MM.1S (cell line): ENCODE data around the gene INHBC.

Experiments
- EZH2 ChIP-seq: fragments of 300-600 bp; sonication (generic); optimal IDR thresholded peaks from 2 replicates; pipeline ENCODE3; 2017; ENCODE audit warnings: low read depth, mild to moderate bottlenecking, antibody characterized with exemption, low read length, mixed read lengths
- TF ChIP-seq, protein P1 (sequence below): fragments of 300-600 bp; sonication (generic); IDR thresholded peaks from 2 replicates; pipeline ENCODE4 v1.5.1; 2016; ENCODE audit warnings: antibody characterized with exemption, low read length, mixed read lengths

DNA sequence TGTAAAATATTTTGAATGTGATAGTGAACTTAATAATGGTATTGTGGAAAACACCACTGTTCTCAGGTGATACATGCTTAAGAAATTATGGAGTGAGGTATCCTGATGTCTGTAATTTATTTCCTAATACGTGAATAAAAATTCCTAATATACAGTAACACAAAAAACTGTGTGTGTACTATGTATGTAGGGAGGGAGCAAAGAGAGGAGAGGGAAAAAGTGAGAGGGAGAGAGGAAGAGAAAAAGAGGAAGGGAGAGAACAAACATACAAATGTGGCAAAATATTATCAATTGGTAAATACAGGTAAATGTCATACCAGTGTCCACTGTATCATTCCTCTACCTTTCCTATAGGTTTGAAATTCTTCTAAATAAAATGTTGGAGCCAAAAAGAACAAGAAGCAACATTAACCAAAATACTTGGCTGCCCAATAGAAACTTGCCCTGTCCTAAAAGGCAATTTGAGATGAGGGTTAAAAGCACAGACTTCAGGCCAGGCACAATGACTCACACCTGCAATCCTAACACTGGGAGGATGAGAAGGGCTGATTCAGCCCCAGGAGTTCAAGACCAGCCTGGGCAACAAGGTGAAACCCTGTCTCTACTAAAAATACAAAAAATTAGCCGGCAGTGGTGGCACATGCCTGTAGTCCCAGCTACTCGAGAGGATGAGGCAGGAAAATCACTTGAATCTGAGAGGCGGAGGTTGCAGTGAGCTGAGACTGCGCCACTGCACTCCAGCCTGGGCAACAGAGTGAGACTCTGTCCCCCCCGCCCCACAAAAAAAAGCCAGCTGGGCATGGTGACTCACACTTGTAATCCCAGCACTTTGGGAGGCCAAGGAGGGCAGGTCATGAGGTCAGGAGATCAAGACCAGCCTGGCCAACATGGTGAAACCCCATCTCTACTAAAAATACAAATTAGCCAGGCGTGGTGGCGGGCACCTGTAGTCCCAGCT is 18.3 kb upstream of the INHBC start:
- TF ChIP-seq, protein P1, sequence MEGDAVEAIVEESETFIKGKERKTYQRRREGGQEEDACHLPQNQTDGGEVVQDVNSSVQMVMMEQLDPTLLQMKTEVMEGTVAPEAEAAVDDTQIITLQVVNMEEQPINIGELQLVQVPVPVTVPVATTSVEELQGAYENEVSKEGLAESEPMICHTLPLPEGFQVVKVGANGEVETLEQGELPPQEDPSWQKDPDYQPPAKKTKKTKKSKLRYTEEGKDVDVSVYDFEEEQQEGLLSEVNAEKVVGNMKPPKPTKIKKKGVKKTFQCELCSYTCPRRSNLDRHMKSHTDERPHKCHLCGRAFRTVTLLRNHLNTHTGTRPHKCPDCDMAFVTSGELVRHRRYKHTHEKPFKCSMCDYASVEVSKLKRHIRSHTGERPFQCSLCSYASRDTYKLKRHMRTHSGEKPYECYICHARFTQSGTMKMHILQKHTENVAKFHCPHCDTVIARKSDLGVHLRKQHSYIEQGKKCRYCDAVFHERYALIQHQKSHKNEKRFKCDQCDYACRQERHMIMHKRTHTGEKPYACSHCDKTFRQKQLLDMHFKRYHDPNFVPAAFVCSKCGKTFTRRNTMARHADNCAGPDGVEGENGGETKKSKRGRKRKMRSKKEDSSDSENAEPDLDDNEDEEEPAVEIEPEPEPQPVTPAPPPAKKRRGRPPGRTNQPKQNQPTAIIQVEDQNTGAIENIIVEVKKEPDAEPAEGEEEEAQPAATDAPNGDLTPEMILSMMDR: no peak
- no peak for TF ChIP-seq EZH2
